PC-3 (cell line): ENCODE measurements around the gene VMAC. TPM values are rescaled to one million over a fixed set of nuclear protein-coding genes. Genes with fewer than 3 reads are reported as not detected.

Experiments
- ATAC-seq: fragments of 200-7000 bp; cut with Tn5 transposase; 2 replicates; pipeline ENCODE4 v1.9.1; 2020; ENCODE audit warnings: mild to moderate bottlenecking, moderate library complexity
- BruUV-seq: library from RNA; stranded (reverse); fragments of 400-500 nt; replicated peaks from 2 replicates; lab custom pipeline; 2021; lab: Mats Ljungman, UMichigan
- CTCF ChIA-PET: fragments of 300-600 bp; sonication (Branson Sonifier 250); formaldehyde crosslinking; loops from one replicate; lab custom pipeline; 2022; ENCODE audit warnings: antibody characterized with exemption; lab: Charles Lee
- POLR2A ChIA-PET: fragments of 300-600 bp; sonication (Branson Sonifier 250); formaldehyde crosslinking; loops from one replicate; lab custom pipeline; 2022; ENCODE audit warnings: antibody characterized with exemption; ENCODE audit not compliant: unreplicated experiment; lab: Charles Lee
- DNase-seq: peaks from one replicate; pipeline ENCODE4 v3.0.0-alpha.2; 2015
- H2AFZ ChIP-seq: fragments of 300-600 bp; sonication (generic); 2 replicates; pipeline ENCODE4 v1.6.0; 2016; ENCODE audit warnings: antibody characterized with exemption, low read length
- H3F3A ChIP-seq: fragments of 300-600 bp; sonication (generic); one replicate; pipeline ENCODE4 v1.6.0; 2017; ENCODE audit warnings: antibody characterized with exemption, low read length, control low read depth, mild to moderate bottlenecking; ENCODE audit not compliant: unreplicated experiment
- H3K27ac ChIP-seq: fragments of 300-600 bp; sonication (generic); 2 replicates; pipeline ENCODE4 v1.5.1; 2016; ENCODE audit warnings: mild to moderate bottlenecking, low read length
- H3K27me3 ChIP-seq: fragments of 300-600 bp; sonication (generic); 2 replicates; pipeline ENCODE4 v1.6.1; 2016; ENCODE audit warnings: low read length, mixed read lengths
- H3K36me3 ChIP-seq: fragments of 300-600 bp; sonication (generic); 2 replicates; pipeline ENCODE4 v1.6.1; 2016; ENCODE audit warnings: low read depth, mixed run types, low read length, mixed read lengths
- H3K4me1 ChIP-seq: fragments of 300-600 bp; sonication (generic); 2 replicates; pipeline ENCODE4 v1.5.1; 2016; ENCODE audit warnings: low read length; ENCODE audit not compliant: insufficient read depth
- H3K4me2 ChIP-seq: fragments of 300-600 bp; sonication (generic); 2 replicates; pipeline ENCODE4 v1.6.0; 2016; ENCODE audit warnings: low read length
- H3K4me3 ChIP-seq: fragments of 300-600 bp; sonication (generic); 2 replicates; pipeline ENCODE4 v1.5.1; 2016; ENCODE audit warnings: mild to moderate bottlenecking, low read length, mixed read lengths
- H3K79me2 ChIP-seq: fragments of 300-600 bp; sonication (generic); 2 replicates; pipeline ENCODE4 v1.6.1; 2017; ENCODE audit warnings: low read length, mixed read lengths
- H3K9ac ChIP-seq: fragments of 300-600 bp; sonication (generic); 2 replicates; pipeline ENCODE4 v1.6.0; 2016; ENCODE audit warnings: mild to moderate bottlenecking, low read length
- H3K9me2 ChIP-seq: fragments of 300-600 bp; sonication (generic); replicated peaks from 2 replicates; pipeline ENCODE4 v1.6.1; 2016; ENCODE audit warnings: mixed run types, low read length, mixed read lengths
- H3K9me3 ChIP-seq: fragments of 300-600 bp; sonication (generic); 2 replicates; pipeline ENCODE4 v1.6.1; 2016; ENCODE audit warnings: low read length, mixed read lengths
- H4K20me1 ChIP-seq: fragments of 300-600 bp; sonication (generic); 2 replicates; pipeline ENCODE4 v1.6.1; 2016; ENCODE audit warnings: low read length, mixed read lengths
- CTCF ChIP-seq: fragments of 300-600 bp; sonication (generic); conservative IDR thresholded peaks from 2 replicates; pipeline ENCODE4 v1.5.1; 2017; ENCODE audit warnings: antibody characterized with exemption, low read depth, mild to moderate bottlenecking, low read length
- EZH2 ChIP-seq: fragments of 300-600 bp; sonication (generic); IDR thresholded peaks from one replicate; pipeline ENCODE4 v1.6.1; 2017; ENCODE audit warnings: antibody characterized with exemption, mild to moderate bottlenecking, low read length; ENCODE audit not compliant: unreplicated experiment
- EZH2phosphoT487 ChIP-seq: fragments of 300-600 bp; sonication (generic); IDR thresholded peaks from 2 replicates; pipeline ENCODE4 v1.6.1; 2018; ENCODE audit warnings: mild to moderate bottlenecking, antibody characterized with exemption, low read length, borderline replicate concordance
- intact Hi-C: fragments of 100-400 bp; cut with micrococcal nuclease; formaldehyde crosslinking; loops from 2 replicates; pipeline ENCODE4 v1.9.0; 2023
- total RNA-seq: library from RNA; depleted of rRNA; stranded (reverse); fragments of >200 nt; gene quantifications from 2 replicates; pipeline ENCODE4 v1.2.3, GENCODE V29; 2014

The VMAC gene
- total RNA-seq, 1 experiment from 2014 or later, result 8.3 TPM

DNA sequence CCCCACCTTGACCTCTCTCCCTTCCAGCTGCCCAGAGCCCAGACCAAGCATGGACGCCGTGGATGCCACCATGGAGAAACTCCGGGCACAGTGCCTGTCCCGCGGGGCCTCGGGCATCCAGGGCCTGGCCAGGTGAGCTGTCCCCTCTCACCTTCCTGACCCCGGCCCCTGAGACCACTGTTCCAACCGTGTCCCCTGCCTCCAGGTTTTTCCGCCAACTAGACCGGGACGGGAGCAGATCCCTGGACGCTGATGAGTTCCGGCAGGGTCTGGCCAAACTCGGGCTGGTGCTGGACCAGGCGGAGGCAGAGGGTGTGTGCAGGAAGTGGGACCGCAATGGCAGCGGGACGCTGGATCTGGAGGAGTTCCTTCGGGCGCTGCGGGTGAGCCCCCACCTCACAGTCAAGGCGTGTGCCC is 9.7 kb downstream of the VMAC start:
- Histone ChIP-seq H3K9me3 (no peaks in the 10 kb centered on the region), H3K36me3 (peaks cover 21% of the 10 kb centered on the region; the same call in 1 of the 2 replicates), H3K9me2 (no peaks in the 10 kb centered on the region), H3K4me1 (peaks cover 28% of the 10 kb centered on the region), H3K9ac (peak overlapping the region; percentile 69), H3K4me3 (peak overlapping the region; percentile 58), H3K27me3 (no peaks in the 10 kb centered on the region), H4K20me1 (no peaks in the 10 kb centered on the region), H2AFZ (peak overlapping the region; percentile 51), H3K4me2 (peak overlapping the region; percentile 87), H3F3A (no peaks in the 10 kb centered on the region), H3K27ac (peak overlapping the region; percentile 84), H3K79me2 (0 out of 2 replicates have a peak, but pooled peaks cover 5% of the 10 kb centered on the region)
- DNase-seq (peak; percentile 40), ATAC-seq (peak; percentile 55)
- POLR2A ChIA-PET, result interaction anchor here (0.6 to 1.2 kb wide), 2 partner anchors 10 to 63 kb away, joined by 3 to 5 read pairs; partner anchors contain the start of genes FUT3 and VMAC
- TSS peak; percentile 62 for BruUV-seq
- intact Hi-C loops, result loop anchor here (1.0 to 2.0 kb wide), 2 partner anchors 10 to 48 kb away; partner anchors contain the start of gene VMAC
- TF ChIP-seq CTCF, result no peak
- no peak for TF ChIP-seq EZH2phosphoT487
- TF ChIP-seq EZH2, result no peak
- CTCF ChIA-PET, result interaction anchor here (1.1 kb wide), 1 partner anchor 110 kb away, joined by 4 read pairs; no protein-coding TSS in a partner anchor

DNA sequence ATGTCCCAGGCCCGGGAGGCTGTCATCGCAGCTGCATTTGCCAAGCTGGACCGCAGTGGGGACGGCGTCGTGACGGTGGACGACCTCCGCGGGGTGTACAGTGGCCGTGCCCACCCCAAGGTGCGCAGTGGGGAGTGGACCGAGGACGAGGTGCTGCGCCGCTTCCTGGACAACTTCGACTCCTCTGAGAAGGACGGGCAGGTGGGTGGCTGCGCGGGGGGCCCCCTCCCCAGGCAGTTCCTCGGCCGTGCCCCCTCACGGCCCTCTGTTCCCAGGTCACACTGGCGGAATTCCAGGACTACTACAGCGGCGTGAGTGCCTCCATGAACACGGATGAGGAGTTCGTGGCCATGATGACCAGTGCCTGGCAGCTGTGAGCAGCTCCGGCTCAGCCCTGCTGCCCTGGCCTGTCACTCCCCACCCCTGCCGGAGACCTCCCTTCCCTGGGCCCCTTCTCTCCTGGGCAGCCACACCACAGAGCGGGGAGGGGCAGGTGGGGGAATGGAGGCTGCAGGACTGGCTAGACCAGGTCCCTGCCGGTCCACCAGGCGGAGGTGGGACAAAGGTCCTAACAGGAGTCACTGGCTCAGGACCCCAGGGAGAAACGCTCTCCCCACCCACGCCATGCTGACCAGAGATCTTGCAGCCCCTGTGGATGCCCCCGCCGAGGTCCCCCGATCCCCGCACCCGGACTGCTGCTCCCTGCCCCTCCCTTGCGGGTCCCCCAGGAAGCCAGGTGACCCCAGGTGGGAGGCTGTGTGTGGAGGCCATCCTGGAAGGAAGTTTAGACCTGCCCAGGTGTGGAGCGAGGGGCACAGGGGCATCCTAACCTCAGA is 10.5 kb downstream of the VMAC start:
- Histone ChIP-seq H3K4me2 (peak overlapping the region; percentile 87), H3K27me3 (no peaks in the 10 kb centered on the region), H2AFZ (no peak overlapping the region), H3K79me2 (0 out of 2 replicates have a peak, but pooled peaks cover 5% of the 10 kb centered on the region), H3F3A (no peaks in the 10 kb centered on the region), H3K4me1 (peaks cover 28% of the 10 kb centered on the region), H3K9me3 (no peaks in the 10 kb centered on the region), H3K27ac (peak overlapping the region; percentile 84), H4K20me1 (no peaks in the 10 kb centered on the region), H3K36me3 (peaks cover 21% of the 10 kb centered on the region; the same call in 1 of the 2 replicates), H3K9ac (peak overlapping the region; percentile 69), H3K4me3 (peak overlapping the region; percentile 58), H3K9me2 (no peaks in the 10 kb centered on the region)
- BruUV-seq, result no TSS peak
- ChIA-PET POLR2A (no interaction called here), CTCF (no interaction called here)
- ATAC-seq (peak; percentile 21), DNase-seq (peak; percentile 76)
- intact Hi-C loops, result loop anchor here (1.0 to 2.0 kb wide), 2 partner anchors 11 to 48 kb away; partner anchors contain the start of gene VMAC
- TF ChIP-seq EZH2phosphoT487 (no peak), EZH2 (no peak), CTCF (no peak)
